HL-60/S4 treated with retinoic acid at 250 ng/mL for 4 days and 3 days (cell line): ENCODE data around the gene MBD3.

Source experiments
- in situ Hi-C: fragments of 300-500 bp; cut with MboI; formaldehyde crosslinking; loops from 2 replicates; pipeline ENCODE4 v1.7.0; 2022; ENCODE audit warnings: low sequenced_read_pairs

MBD3 gene

GRCh38 chr19:1601613-1602064, 9.0 kb upstream of the MBD3 start:
- in situ Hi-C loops, result no loop called here

DNA sequence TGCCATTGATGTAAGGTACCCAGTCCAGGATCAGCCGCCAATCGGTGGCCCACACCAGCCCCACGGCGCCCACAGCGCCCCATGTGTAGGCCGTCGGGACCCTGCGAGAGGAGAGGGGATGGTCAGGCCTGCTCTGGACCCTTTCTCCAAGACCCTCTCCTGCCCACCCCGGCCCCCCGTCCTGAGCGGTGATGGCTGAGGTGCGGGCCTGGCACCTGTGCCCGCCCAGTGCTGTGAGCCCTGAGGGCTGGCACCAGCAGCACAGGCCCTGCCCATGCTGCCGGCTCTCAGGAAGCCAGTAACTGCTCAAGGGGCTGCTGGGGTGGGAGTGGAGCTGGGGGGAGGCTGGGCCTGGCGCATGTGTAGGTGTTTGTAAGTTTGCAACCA, 6.8 kb upstream of the MBD3 start:
- in situ Hi-C loops, result no loop called here

DNA sequence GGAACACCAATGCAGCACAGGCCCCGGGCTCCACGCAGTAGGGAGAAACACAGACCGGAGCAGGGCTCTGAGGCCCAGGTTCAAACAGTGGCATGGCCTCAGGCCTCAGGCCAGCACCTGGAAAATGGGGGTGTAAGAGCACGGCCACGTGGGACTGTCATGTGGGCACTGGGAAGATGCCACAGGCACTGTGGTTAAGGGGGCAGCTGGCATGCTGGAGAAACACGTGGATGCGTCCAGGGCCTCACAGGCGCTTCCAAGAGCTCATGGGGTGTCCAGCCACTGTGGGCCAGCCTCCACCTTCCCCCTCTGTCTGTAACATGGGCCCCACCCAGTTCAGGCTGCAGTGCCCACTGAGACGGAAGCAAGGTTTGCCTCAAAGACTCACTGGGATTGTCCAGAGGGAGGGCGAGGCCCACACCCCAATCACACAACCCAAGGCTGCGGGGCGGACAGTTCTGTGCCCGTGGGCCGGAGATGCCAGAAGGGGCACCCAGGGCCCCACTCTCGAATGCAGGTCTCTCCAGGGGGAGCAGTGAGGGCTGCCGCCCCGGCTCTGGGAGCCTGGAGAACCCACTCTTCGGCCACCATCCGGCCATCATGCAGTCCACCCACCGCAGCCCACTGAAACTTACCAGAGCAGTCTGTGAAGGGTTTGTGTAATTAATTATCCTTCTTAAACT, 6.3 kb upstream of the MBD3 start:
- in situ Hi-C loops, result no loop called here

GRCh38 chr19:1593501-1593772, 772 bp upstream of the MBD3 start:
- in situ Hi-C loops, result no loop called here

GRCh38 chr19:1592024-1592754, 476 bp downstream of the MBD3 start:
- in situ Hi-C loops, result no loop called here

GRCh38 chr19:1591421-1592023, 1.1 kb downstream of the MBD3 start:
- in situ Hi-C loops, result no loop called here

- in situ Hi-C loops, result no loop called here
Observed at GRCh38 chr19:1590641-1591397, 1.8 kb downstream of the MBD3 start.

DNA sequence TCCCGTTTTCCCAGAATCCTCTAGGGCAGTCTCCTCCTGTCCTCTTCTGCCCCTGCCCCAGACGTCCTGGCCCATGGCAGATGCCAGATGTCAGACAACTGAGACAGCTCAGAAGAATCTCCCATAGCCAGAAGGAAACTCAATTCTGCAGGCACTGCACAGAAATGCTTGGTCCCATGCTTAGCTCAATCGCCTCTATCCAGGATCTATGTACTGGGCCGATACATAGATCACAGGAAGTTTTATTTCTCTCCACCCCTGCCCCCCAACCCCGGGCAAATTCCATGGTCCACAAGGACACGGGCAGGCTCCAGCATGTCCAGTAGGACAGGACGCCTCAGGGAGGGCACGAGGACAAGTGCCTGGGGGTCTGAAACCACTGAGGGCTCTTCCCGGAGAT, 4.8 kb downstream of the MBD3 start:
- in situ Hi-C loops, result no loop called here

DNA sequence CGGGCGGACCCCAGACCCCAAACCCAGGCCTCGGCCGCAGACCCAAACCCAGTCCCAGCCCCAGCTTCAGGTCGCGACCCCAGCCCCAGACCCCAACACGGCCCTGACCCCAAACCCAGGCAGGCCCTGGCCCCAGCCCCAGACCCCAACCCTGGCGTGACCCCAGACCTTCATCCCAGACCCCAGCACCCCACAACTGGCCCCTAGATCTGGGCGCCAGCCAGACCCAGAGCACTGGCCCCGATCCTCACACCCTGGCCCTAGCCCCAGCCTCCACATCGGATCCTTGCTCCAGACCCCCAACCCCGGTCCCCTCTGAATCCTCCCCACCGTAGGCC, 7.5 kb downstream of the MBD3 start:
- in situ Hi-C loops, result no loop called here

DNA sequence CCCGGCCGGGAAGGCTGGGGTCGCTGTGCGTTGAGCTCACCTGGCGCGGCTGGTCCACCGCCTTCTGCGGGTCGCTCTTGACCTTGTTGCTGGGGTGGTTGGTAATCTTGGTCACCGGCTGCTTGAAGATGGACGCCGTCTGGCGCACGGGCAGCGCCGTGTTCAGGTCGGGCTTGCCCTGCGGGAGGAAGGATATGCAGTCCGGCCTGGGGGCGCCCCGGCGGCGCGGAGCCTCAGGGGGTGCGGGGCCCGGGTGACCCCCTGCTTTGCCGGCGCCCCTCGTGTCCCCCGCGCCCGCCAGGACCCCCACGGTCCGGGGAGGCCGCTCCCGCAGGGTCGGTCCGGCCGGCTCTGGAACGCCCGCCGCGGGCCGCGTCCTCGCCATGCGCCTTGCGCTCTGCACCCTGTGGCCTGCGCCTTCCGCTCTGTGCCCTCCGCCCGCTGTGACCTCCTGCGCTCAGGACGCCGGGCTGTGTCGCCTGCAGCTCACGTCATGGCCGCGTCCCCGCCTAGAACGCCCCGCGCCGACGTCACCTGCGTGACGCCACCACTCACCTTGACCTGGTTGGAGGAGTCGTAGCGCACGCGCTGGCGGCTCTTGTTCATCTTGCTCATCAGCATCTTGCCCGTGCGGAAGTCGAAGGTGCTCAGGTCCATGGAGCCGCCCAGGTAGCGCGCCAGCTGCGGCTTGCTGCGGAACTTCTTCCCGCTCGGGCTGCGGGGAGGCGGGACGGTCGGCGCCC, 8.0 kb downstream of the MBD3 start:
- in situ Hi-C loops, result no loop called here

DNA sequence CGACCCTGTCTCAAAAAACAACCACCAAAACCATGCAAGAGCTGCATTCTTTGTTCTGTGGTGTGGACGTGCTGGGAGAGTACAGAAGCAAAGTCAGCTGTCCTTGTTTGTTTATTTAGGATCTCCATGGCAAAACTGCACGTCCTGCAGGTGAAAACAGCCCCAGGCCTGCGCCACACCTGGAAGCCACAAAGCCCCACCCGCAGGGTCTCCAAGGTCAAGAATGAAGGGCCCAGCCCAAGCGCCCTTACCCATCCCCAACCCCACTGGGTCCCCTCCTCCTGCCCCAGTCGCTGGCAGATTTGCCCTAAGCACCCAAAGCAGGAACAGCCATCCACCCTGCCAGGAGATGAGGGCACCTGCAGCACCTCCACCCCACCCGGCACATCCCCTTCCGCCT, 10.5 kb downstream of the MBD3 start:
- in situ Hi-C loops, result no loop called here

DNA sequence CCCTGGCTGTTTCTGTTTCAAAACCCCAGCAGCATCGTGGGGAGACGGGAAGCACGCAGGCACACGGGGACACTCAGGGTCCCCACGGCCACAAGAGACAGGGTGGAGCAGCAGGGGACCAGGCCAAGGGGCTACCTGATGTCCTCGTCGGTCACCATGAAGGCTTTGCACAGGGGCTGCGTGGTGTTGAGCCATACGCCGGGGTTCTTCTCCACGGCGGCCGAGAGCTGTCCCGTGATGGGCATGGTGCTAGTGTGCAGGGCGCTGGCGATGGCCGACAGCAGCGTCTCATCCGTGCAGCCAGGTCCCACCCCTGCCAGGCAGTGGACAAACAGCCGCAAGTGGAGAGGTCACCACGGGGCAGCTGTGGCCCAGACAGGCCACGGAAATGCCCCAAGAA, 11.7 kb downstream of the MBD3 start:
- in situ Hi-C loops, result no loop called here

DNA sequence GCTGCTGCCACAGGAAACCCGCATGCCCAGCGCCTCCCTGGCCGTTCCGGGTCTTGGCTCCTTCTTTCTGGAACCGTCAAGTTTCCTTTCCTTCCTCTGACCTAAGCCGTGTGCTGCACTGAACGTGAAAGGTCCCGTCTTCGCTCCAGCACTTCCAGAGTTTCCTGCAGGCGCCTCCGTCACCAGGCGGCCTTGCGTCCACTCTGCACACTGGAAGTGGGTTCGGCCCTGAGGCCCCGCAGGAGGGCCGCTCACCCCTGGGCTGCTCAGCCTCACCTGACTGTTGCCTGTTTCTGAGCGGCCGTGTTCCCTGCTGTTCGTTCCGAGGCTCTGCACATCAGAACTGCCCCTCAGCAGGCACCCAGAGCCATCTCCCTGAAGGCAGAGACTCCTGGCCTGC, 12.3 kb downstream of the MBD3 start:
- in situ Hi-C loops, result no loop called here

DNA sequence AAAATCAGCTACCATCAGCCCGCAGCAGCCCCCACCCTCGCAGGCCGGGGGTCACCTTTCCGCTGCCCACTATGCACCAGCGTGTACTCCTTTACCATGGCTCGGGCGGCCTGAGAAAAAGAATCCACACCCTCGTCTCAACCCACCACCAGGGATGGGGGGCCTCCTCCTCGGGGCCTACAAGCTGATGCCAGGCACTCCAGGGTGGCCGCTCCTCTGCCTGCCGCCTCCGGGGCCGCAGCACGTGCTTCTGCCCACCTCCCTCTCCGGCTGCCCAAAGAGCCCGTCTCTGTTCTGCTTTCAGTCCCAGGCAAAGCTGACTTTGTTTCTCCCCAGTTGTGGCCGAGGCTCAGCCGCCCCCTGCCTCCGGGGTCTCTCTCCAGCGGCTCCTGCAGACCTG, 13.4 kb downstream of the MBD3 start:
- in situ Hi-C loops, result no loop called here

- in situ Hi-C loops, result no loop called here
Observed at GRCh38 chr19:1577929-1578618, 14.6 kb downstream of the MBD3 start.

DNA sequence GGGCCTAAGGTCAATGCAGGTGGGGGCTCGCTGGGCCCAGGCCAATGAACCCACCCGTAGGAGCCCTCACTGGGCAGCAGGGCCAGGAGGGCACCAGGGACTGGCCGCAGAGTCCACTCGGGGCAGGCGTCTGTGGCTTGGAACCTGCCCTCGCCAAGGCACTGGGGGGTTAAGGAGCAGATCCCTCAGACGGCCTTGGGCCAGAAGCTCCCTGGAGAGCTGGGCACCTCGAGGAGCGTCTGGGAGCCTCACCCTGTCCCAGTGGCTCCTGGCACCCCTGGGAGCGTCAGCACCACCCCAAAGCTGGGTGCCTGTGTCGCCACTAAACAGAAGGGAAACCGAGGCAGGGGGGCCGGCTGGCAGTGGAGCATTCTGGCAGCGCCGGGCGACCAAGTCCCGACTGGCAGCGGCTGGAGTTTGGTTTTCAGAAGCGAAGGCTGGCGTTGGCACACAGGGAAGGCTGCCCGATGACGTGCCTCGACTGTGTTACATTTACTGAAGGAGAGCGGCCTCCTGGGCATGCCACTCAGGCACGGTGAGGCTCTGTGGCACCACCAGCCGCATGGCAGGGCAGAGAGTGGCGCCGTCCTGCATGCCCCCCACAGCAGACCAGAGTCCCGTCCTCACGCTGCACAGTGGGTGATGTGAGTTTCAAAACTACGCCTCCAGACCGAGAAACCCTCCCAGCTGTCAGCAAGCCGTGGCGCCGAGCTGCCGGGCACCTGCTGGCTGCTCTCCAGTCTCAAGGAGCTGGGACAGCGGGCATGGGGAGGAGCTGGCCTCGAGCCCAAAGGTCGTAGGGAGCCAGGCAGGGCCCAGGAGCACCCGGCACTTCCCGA, 15.4 kb downstream of the MBD3 start:
- in situ Hi-C loops, result no loop called here

DNA sequence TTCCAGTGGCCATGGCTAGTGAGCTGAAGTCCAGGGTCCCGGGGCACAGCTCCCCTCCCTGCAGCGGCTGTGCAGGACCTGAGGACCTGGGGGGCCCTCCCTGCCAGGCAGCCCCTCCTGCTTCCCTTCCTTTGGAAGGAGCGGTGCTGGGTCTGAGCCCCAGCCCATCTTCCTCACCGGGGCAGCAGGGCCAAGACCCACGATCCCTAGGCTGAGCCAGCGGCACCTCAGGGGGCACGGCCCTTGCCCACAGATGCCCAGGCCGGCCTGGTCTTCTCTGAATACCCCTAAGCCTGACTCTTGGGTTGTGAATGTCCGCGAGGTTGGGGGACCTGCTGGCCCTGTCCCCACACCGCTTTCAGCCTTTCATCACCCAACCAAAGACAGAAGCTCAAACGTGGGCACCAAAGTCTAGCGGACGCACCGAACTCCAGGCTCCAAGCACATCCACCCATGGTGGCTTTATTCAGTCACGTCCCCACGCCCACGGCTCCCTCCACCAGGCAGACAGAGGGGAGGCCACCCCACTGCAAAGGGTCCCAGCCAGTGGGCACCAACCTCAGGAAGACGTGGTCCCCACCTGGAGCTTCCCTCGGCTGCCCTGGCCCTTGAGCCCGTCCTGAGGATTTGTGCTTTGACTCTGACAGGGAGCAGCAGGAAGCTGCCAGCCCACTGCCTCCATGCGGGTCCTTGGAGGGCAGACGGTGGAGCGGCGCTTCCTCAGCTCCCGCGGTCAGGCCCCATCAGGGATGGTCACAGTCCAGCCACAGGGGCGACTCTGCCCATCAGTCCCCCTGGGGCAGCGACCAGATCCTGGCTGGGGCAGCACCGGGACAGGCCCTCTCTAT, 16.2 kb downstream of the MBD3 start:
- in situ Hi-C loops, result no loop called here

DNA sequence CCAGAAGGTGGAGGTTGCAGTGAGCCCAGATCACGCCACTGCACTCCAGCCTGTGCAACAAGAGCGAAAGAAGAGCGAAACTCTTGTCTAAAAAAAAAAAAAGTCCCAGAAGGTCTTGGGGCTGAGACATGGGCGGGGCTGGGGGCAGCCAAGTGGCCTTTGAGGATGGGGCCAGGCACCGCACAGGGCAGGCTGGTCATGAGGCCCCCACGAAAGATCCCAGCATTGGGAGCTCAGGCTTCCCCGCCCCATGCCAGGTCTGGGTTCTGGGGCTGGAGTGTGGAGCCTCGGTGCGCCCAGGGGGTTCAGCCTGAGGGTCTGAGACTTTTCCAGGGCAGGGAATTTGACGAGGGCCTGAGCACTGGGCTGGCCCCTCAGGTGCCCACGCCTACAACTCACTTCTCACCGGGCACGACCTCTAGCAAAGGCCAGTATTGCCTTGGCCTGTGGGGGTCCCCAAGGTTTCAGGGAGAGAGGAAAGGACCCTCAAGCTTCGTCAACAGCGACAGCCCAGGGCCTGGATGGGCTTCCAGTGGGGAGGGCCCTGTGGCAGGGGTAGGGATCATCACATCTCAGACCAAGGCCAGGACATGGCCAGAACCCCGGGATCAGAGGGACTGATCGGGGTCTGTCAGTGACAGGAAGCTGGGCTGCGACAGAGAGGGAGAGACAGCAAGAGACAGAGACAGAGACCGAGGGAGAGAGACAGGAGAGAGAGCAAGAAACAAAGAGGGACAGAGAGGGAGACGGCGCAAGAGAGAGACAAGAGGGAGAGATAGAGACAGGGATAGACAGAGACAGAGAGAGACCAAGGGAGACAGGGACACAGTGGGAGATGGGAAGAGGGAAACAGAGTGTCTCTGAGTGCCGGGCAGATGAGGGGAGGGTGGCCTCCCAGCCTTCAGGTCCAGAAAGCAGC, 17.1 kb downstream of the MBD3 start:
- in situ Hi-C loops, result no loop called here
